Osteocyte (in vitro differentiated cells): Measurements from ENCODE around the gene CLEC4M. TPM values are rescaled to one million over a fixed set of nuclear protein-coding genes. Genes with fewer than 3 reads are reported as not detected.
"Not testable (repeated sequence)": the region's sequence is repeated elsewhere in the genome, so short reads cannot be mapped to it uniquely, and the experiment has no call there.

ENCODE experiments used
- DNase-seq: peaks from one replicate; pipeline ENCODE4 v3.0.0; 2021; ENCODE audit warnings: mixed read lengths; ENCODE audit not compliant: unreplicated experiment; ENCODE audit errors: extremely low spot score
- H3K27ac Mint-ChIP-seq: one replicate; pipeline ENCODE4 v1.8.0; 2021; ENCODE audit warnings: mild to moderate bottlenecking, mixed read lengths; ENCODE audit not compliant: unreplicated experiment
- H3K27me3 Mint-ChIP-seq: one replicate; pipeline ENCODE4 v1.8.0; 2021; ENCODE audit warnings: mixed read lengths; ENCODE audit not compliant: unreplicated experiment
- H3K36me3 Mint-ChIP-seq: one replicate; pipeline ENCODE4 v1.8.0; 2021; ENCODE audit warnings: mixed read lengths; ENCODE audit not compliant: unreplicated experiment
- H3K4me1 Mint-ChIP-seq: one replicate; pipeline ENCODE4 v1.8.0; 2021; ENCODE audit warnings: mixed read lengths; ENCODE audit not compliant: unreplicated experiment
- H3K4me3 Mint-ChIP-seq: one replicate; pipeline ENCODE4 v1.8.0; 2021; ENCODE audit warnings: mild to moderate bottlenecking, moderate library complexity, mixed read lengths; ENCODE audit not compliant: unreplicated experiment
- H3K9me3 Mint-ChIP-seq: one replicate; pipeline ENCODE4 v1.8.0; 2021; ENCODE audit warnings: mixed read lengths; ENCODE audit not compliant: unreplicated experiment
- CTCF ChIP-seq: fragments of 200-600 bp; sonication (generic); IDR thresholded peaks from 2 replicates; pipeline ENCODE4 v1.5.0; 2021; ENCODE audit warnings: antibody characterized with exemption, mild to moderate bottlenecking, moderate library complexity
- total RNA-seq: library from RNA; stranded (reverse); gene quantifications from 2 replicates; pipeline ENCODE4 v1.2.1, GENCODE V29; 2021

CLEC4M gene
- total RNA-seq, 1 donor from 2014 or later = not detected

- no peaks in the 10 kb centered on the region for H3K36me3 Mint-ChIP-seq
- DNase-seq = no peak
- H3K9me3 Mint-ChIP-seq = peaks cover 12% of the 10 kb centered on the region
- TF ChIP-seq CTCF = no peak
- no peak overlapping the region for H3K4me3 Mint-ChIP-seq
- H3K27me3 Mint-ChIP-seq = peaks cover 10% of the 10 kb centered on the region
- no peaks in the 10 kb centered on the region for H3K4me1 Mint-ChIP-seq
- no peak overlapping the region for H3K27ac Mint-ChIP-seq
These were observed 11.8 kb upstream of the CLEC4M start for GRCh38 chr19:7751157-7751783.

GRCh38 chr19:7756258-7756657, 6.8 kb upstream of the CLEC4M start:
- Mint-ChIP-seq H3K9me3 (peaks cover 39% of the 10 kb centered on the region), H3K27ac (no peak overlapping the region), H3K4me3 (no peak overlapping the region), H3K36me3 (no peaks in the 10 kb centered on the region), H3K27me3 (peaks cover 6% of the 10 kb centered on the region), H3K4me1 (no peaks in the 10 kb centered on the region)
- no peak for TF ChIP-seq CTCF
- no peak for DNase-seq

GRCh38 chr19:7757358-7757757, 5.7 kb upstream of the CLEC4M start:
- H3K4me1 Mint-ChIP-seq = no peaks in the 10 kb centered on the region
- no peak for TF ChIP-seq CTCF
- DNase-seq = no peak
- H3K36me3 Mint-ChIP-seq = no peaks in the 10 kb centered on the region
- H3K27me3 Mint-ChIP-seq = peaks cover 5% of the 10 kb centered on the region
- peaks cover 39% of the 10 kb centered on the region for H3K9me3 Mint-ChIP-seq
- H3K27ac Mint-ChIP-seq = no peak overlapping the region
- no peak overlapping the region for H3K4me3 Mint-ChIP-seq

- H3K36me3 Mint-ChIP-seq = no peaks in the 10 kb centered on the region
- peaks cover 39% of the 10 kb centered on the region for H3K9me3 Mint-ChIP-seq
- DNase-seq = no peak
- peaks cover 7% of the 10 kb centered on the region for H3K27me3 Mint-ChIP-seq
- H3K4me3 Mint-ChIP-seq = no peak overlapping the region
- no peak overlapping the region for H3K27ac Mint-ChIP-seq
- H3K4me1 Mint-ChIP-seq = no peaks in the 10 kb centered on the region
- TF ChIP-seq CTCF = no peak
These were observed 3.9 kb upstream of the CLEC4M start for GRCh38 chr19:7759156-7759555.

- H3K27ac Mint-ChIP-seq = no peak overlapping the region
- H3K9me3 Mint-ChIP-seq = peaks cover 13% of the 10 kb centered on the region
- H3K36me3 Mint-ChIP-seq = no peaks in the 10 kb centered on the region
- H3K4me1 Mint-ChIP-seq = no peaks in the 10 kb centered on the region
- TF ChIP-seq CTCF = no peak
- H3K27me3 Mint-ChIP-seq = peaks cover 4% of the 10 kb centered on the region
- H3K4me3 Mint-ChIP-seq = no peak overlapping the region
- DNase-seq = no peak
These were observed 653 bp downstream of the CLEC4M start for GRCh38 chr19:7763696-7764095.

GRCh38 chr19:7764157-7764556, 1.1 kb downstream of the CLEC4M start:
- DNase-seq, H3K4me1 Mint-ChIP-seq, H3K9me3 Mint-ChIP-seq, H3K27me3 Mint-ChIP-seq, H3K27ac Mint-ChIP-seq, H3K36me3 Mint-ChIP-seq, H3K4me3 Mint-ChIP-seq: not testable (repeated sequence)

- H3K9me3 Mint-ChIP-seq, H3K27ac Mint-ChIP-seq, DNase-seq, H3K27me3 Mint-ChIP-seq, H3K36me3 Mint-ChIP-seq, H3K4me3 Mint-ChIP-seq, H3K4me1 Mint-ChIP-seq: not testable (repeated sequence)
These were observed 2.0 kb downstream of the CLEC4M start for GRCh38 chr19:7765043-7765442.
